Activated naive CD8-positive, alpha-beta T cell treated with anti-CD3 and anti-CD28 coated beads, Interleukin-2, amount 50 U/mL, for 16 hours (primary cell): ENCODE data around the gene OR1F1.

ENCODE experiments used
- DNase-seq: peaks from one replicate; pipeline ENCODE4 v3.0.0-alpha.2; 2020; ENCODE audit warnings: low read depth, low spot score

The OR1F1 gene

DNA sequence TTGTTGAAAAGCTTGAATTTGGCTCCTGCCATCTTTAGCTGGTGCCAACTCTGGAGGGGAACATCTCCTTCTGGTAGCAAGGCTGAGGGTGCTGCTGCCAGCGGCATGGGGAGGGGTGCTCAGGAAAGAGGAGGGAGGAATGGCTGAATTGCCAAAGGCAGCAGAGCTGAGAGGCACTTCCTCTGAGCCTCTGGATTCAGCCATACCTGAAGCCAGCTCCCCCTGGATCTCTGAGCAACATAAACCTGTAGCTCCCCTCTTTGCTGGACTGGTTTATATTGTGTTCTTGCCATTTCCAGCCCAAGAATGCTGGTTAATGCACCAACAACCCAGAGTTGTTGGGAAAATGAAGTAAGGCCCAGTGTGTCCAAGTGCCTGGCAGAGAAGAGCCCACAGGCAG is 61.0 kb downstream of the OR1F1 start:
- DNase-seq: no peak

- DNase-seq: no peak
Measured at GRCh38 chr16:3249451-3249850, 61.4 kb downstream of the OR1F1 start.

DNA sequence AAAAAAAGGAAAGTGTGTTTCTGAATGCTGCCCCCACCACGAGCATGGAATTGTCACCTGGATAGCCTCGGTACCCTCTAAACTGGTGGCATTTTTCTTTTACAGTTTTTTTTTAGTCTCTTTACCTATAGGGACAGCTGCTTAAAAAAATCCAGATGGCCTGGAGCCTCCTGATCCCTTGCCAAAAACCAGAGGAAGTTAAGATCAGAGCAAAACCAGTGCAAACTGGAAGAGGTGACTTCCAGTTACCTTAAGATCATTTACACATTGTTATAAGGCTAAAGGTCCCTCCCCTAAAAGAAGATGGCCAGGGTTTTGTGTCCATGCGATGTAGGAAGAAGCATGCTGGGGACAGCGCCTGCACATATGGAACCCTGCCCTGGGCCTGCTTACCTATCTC is 65.0 kb downstream of the OR1F1 start:
- DNase-seq: no peak

DNA sequence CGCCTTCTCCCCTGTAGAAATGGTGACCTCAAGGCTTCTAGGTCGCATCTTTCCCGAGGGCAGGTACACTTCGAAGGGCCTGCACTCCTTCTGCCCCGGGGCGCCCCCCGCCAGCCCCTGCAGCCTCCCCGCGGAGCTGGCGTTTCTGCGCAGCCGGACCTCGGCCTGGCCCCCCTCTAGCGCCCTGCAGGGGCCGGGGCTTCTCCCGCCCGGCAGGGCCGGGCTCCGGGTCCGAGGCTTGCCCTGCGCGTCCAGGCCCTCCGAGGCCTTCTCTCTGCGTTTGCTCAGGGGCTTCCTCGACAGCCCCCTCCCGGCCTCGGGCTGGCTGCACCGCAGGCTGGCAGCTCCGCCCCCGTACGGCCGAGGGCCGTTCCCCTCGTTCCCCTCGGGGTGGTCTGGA is 66.3 kb downstream of the OR1F1 start:
- DNase-seq: no peak
